GM12878 (cell line): ENCODE results near the gene PLCB2. TPM values are rescaled to one million over a fixed set of nuclear protein-coding genes. Genes with fewer than 3 reads are reported as not detected.

Experiments
- ATAC-seq: fragments of 200-7000 bp; cut with Tn5 transposase; 3 replicates; pipeline ENCODE4 v1.9.1; 2020; ENCODE audit warnings: mild to moderate bottlenecking, moderate library complexity
- BruUV-seq: library from RNA; stranded (reverse); fragments of 400-500 nt; replicated peaks from 2 replicates; lab custom pipeline; 2021; lab: Mats Ljungman, UMichigan
- CTCF ChIA-PET: fragments of 300-600 bp; sonication (Branson Sonifier 250); formaldehyde crosslinking; extraction: SDS; loops from one replicate; lab custom pipeline; 2021; ENCODE audit warnings: inconsistent platforms; lab: Yijun Ruan, JAX
- POLR2A ChIA-PET: fragments of 350-600 bp; formaldehyde crosslinking; extraction: SDS; loops from one replicate; lab custom pipeline; 2021; ENCODE audit warnings: inconsistent platforms; lab: Charles Lee
- RAD21 ChIA-PET: fragments of 300-600 bp; sonication (Branson Sonifier 250); formaldehyde crosslinking; loops from one replicate; lab custom pipeline; 2023; ENCODE audit warnings: antibody characterized with exemption; ENCODE audit not compliant: unreplicated experiment; lab: Charles Lee
- SMC1A ChIA-PET: fragments of 300-600 bp; sonication (Branson Sonifier 250); formaldehyde crosslinking; loops from one replicate; lab custom pipeline; 2023; ENCODE audit not compliant: unreplicated experiment, uncharacterized antibody; lab: Charles Lee
- DNase-seq: peaks from one replicate; pipeline ENCODE4 v3.0.0-alpha.2; 2011; ENCODE audit warnings: low read depth, low spot score
- FAIRE-seq: peaks from 3 replicates; lab custom pipeline; 2011; peaks lifted over from hg19 to GRCh38; lab: Jason Lieb, UNC
- H2AFZ ChIP-seq: 2 replicates; pipeline ENCODE4 v1.6.0; 2011; ENCODE audit warnings: low read depth, low read length, control low read depth; ENCODE audit not compliant: control insufficient read depth
- H3K27ac ChIP-seq: 2 replicates; pipeline ENCODE4 v1.5.1; 2011; ENCODE audit warnings: control low read depth; ENCODE audit not compliant: control insufficient read depth, insufficient read depth
- H3K27me3 ChIP-seq, 2 experiments: replicated peaks in 1 of 2; 2 replicates each; pipeline versions ENCODE4 v1.6.0 to v1.6.1; 2011; ENCODE audit warnings: low read length in 1 of 2; ENCODE audit not compliant: control insufficient read depth in 2 of 2, insufficient read depth in 2 of 2
- H3K36me3 ChIP-seq, 2 experiments: 2 replicates each; pipeline ENCODE4 v1.5.1; 2011; ENCODE audit warnings: low read length in 1 of 2; ENCODE audit not compliant: control insufficient read depth in 2 of 2, insufficient read depth in 2 of 2
- H3K4me1 ChIP-seq: 2 replicates; pipeline ENCODE4 v1.6.1; 2011; ENCODE audit warnings: mild to moderate bottlenecking, low read length, moderate library complexity, mixed read lengths; ENCODE audit not compliant: control insufficient read depth, insufficient read depth
- H3K4me2 ChIP-seq: 2 replicates; pipeline ENCODE4 v1.6.0; 2011; ENCODE audit warnings: control low read depth; ENCODE audit not compliant: control insufficient read depth, insufficient read depth
- H3K4me3 ChIP-seq: fragments of 200-600 bp; sonication (generic); 2 replicates; pipeline ENCODE4 v1.5.1; 2016
- H3K79me2 ChIP-seq: 2 replicates; pipeline ENCODE4 v1.6.0; 2011; ENCODE audit warnings: low read length; ENCODE audit not compliant: control insufficient read depth, insufficient read depth
- H3K9ac ChIP-seq: 2 replicates; pipeline ENCODE4 v1.8.0; 2011; ENCODE audit warnings: low read length, control low read depth, mixed read lengths; ENCODE audit not compliant: control insufficient read depth, insufficient read depth
- H3K9me3 ChIP-seq: replicated peaks from 3 replicates; pipeline ENCODE4 v1.5.1; 2011; ENCODE audit warnings: mild to moderate bottlenecking, low read length; ENCODE audit not compliant: control insufficient read depth, insufficient read depth
- H4K20me1 ChIP-seq: 2 replicates; pipeline ENCODE4 v1.6.0; 2011; ENCODE audit not compliant: control insufficient read depth, insufficient read depth
- CBFB ChIP-seq: IDR thresholded peaks from 2 replicates; pipeline ENCODE4 v1.6.1; 2016; ENCODE audit warnings: antibody characterized with exemption, low read depth
- CEBPB ChIP-seq, 2 experiments: fragments of 150-350 bp in 1 of 2; IDR thresholded peaks; 2 replicates each; pipeline ENCODE4 v1.6.1; 2012 to 2014; ENCODE audit warnings: low read depth in 2 of 2, low read length in 2 of 2, borderline replicate concordance in 1 of 2, inconsistent platforms in 1 of 2
- CREB1 ChIP-seq: IDR thresholded peaks from 2 replicates; pipeline ENCODE4 v1.6.1; 2012; ENCODE audit warnings: low read depth, mild to moderate bottlenecking, inconsistent platforms
- CTCF ChIP-seq, 3 experiments: IDR thresholded peaks in 2 of 3; conservative IDR thresholded peaks in 1 of 3; 2 replicates each; pipeline ENCODE4 v1.5.1; 2011; ENCODE audit warnings: low read depth in 3 of 3, low read length in 3 of 3, mild to moderate bottlenecking in 3 of 3, control low read depth in 2 of 3, moderate library complexity in 2 of 3, inconsistent platforms in 1 of 3, mixed read lengths in 1 of 3; ENCODE audit not compliant: control insufficient read depth in 2 of 3, insufficient read depth in 1 of 3; ENCODE audit errors: extremely low read depth in 1 of 3
- DPF2 ChIP-seq: fragments of 450-650 bp; IDR thresholded peaks from 2 replicates; pipeline ENCODE4 v1.6.1; 2017; ENCODE audit warnings: mild to moderate bottlenecking
- KAT2A ChIP-seq: conservative IDR thresholded peaks from 2 replicates; pipeline ENCODE4 v1.6.1; 2011; ENCODE audit warnings: low read depth, low read length; ENCODE audit not compliant: control insufficient read depth
- MEF2A ChIP-seq: IDR thresholded peaks from 2 replicates; pipeline ENCODE4 v1.6.1; 2011; ENCODE audit warnings: low read depth, mild to moderate bottlenecking, low read length, moderate library complexity; ENCODE audit not compliant: insufficient read depth
- MEF2B ChIP-seq: fragments of 450-650 bp; IDR thresholded peaks from 2 replicates; pipeline ENCODE4 v1.6.1; 2018; ENCODE audit warnings: mild to moderate bottlenecking, moderate library complexity; ENCODE audit not compliant: partially characterized antibody, poor library complexity, severe bottlenecking
- MTA3 ChIP-seq: IDR thresholded peaks from 2 replicates; pipeline ENCODE4 v1.6.1; 2012; ENCODE audit warnings: low read length, inconsistent platforms, borderline replicate concordance
- NFYA ChIP-seq: IDR thresholded peaks from 2 replicates; pipeline ENCODE4 v1.6.1; 2011; ENCODE audit warnings: low read depth, mild to moderate bottlenecking, low read length, improper control_type of control experiment, borderline replicate concordance
- NRF1 ChIP-seq: conservative IDR thresholded peaks from 2 replicates; pipeline ENCODE4 v1.6.1; 2011; ENCODE audit warnings: mild to moderate bottlenecking, low read depth, low read length, improper control_type of control experiment
- SMAD1 ChIP-seq: fragments of 450-650 bp; IDR thresholded peaks from 2 replicates; pipeline ENCODE4 v1.6.1; 2018; ENCODE audit warnings: mild to moderate bottlenecking, low read depth; ENCODE audit not compliant: partially characterized antibody
- TCF7 ChIP-seq: IDR thresholded peaks from 2 replicates; pipeline ENCODE4 v1.6.1; 2014; ENCODE audit warnings: antibody characterized with exemption, borderline replicate concordance
- YBX1 ChIP-seq: fragments of 450-650 bp; IDR thresholded peaks from 2 replicates; pipeline ENCODE4 v1.6.1; 2016; ENCODE audit warnings: antibody characterized with exemption
- ZBED1 ChIP-seq: IDR thresholded peaks from 2 replicates; pipeline ENCODE4 v1.6.1; 2016; ENCODE audit warnings: borderline replicate concordance
- WGBS: methylation state at CpG from one replicate; pipeline ENCODE4 v1.1.6; 2016; ENCODE audit warnings: low lambda C conversion rate; ENCODE audit not compliant: insufficient replicate concordance, insufficient coverage; ENCODE audit errors: missing lambda C conversion rate; 5-methylcytosine and 5-hydroxymethylcytosine counted together
- in situ Hi-C: fragments of 300-500 bp; cut with MboI; formaldehyde crosslinking; loops from 9 replicates; pipeline ENCODE4 v1.14.3; 2018; ENCODE audit warnings: mixed read lengths
- intact Hi-C: fragments of 100-400 bp; cut with micrococcal nuclease; formaldehyde crosslinking; loops from one replicate; pipeline ENCODE4 v1.14.2; 2022; ENCODE audit not compliant: unreplicated experiment
- polyA plus RNA-seq, 11 experiments: library from polyadenylated mRNA; depleted of rRNA in 4 of 11; unstranded in 6 of 11; stranded (reverse) in 5 of 11; fragments of >200 nt; fragmentation: Nextera tagmentation in 4 of 11; fragmentation: Illumina TruSeq in 1 of 11; extraction: Ambion mirVana in 4 of 11; extraction: Trizol in 1 of 11; gene quantifications; 1 replicate in 1 of 11; 2 replicates in 10 of 11; pipeline versions ENCODE4 v1.2.1 to v1.2.3, GENCODE V29; 2011 to 2016; ENCODE audit warnings: inconsistent platforms in 2 of 11, missing spikeins in 2 of 11, low read depth in 1 of 11
- total RNA-seq, 4 experiments: library from RNA; depleted of rRNA in 3 of 4; stranded (reverse); fragments of >200 nt in 3 of 4; fragmentation: Illumina TruSeq in 1 of 4; extraction: Trizol in 1 of 4; gene quantifications; 2 replicates each; pipeline versions ENCODE4 v1.2.1 to v1.2.3, GENCODE V29; 2013 to 2021

Gene PLCB2
- total and polyA plus RNA-seq, 10 of the 15 experiments (the other 5 are each of a cell fraction or from before 2014, with no cell fraction given) = 1.2 to 39.4 (median 10.7) TPM

GRCh38 chr15:40331637-40332036 is 23.9 kb upstream of the PLCB2 start:
- Histone ChIP-seq H4K20me1 (no peaks in the 10 kb centered on the region), H3K9me3 (no peaks in the 10 kb centered on the region), H2AFZ (no peak overlapping the region), H3K9ac (no peak overlapping the region), H3K27me3 (no peaks in the 10 kb centered on the region), H3K4me3 (no peak overlapping the region), H3K4me1 (peaks cover 9% of the 10 kb centered on the region), H3K79me2 (no peaks in the 10 kb centered on the region), H3K4me2 (no peak overlapping the region), H3K36me3 (no peaks in the 10 kb centered on the region), H3K27ac (no peak overlapping the region)
- RAD21 ChIA-PET = interaction anchor here (0.9 kb wide), 1 partner anchor 23 kb away, joined by 3 read pairs; the partner anchor contains the start of gene PLCB2
- POLR2A ChIA-PET = no interaction called here
- CTCF ChIA-PET = interaction anchor here (0.9 to 13.7 kb wide), 5 partner anchors 8 to 51 kb away, joined by 3 to 336 read pairs (median 4); partner anchors contain the start of genes CCDC9B, INAFM2 and PLCB2
- in situ Hi-C loops (no loop called here), intact Hi-C loops (no loop called here)
- 72% methylated on average over 7 of the region's 7 CpGs for WGBS
- no peak for TF ChIP-seq NRF1
- BruUV-seq = no TSS peak
- FAIRE-seq = no peak
- SMC1A ChIA-PET = interaction anchor here (1.2 kb wide), 1 partner anchor 12 kb away, joined by 3 read pairs; no protein-coding TSS in a partner anchor
- DNase-seq = no peak
- no peak for ATAC-seq

- Histone ChIP-seq H3K27me3 (no peaks in the 10 kb centered on the region), H3K36me3 (no peaks in the 10 kb centered on the region), H3K4me2 (no peak overlapping the region), H3K27ac (no peak overlapping the region), H3K4me3 (no peak overlapping the region), H3K4me1 (peaks cover 9% of the 10 kb centered on the region), H3K79me2 (no peaks in the 10 kb centered on the region), H3K9me3 (no peaks in the 10 kb centered on the region), H4K20me1 (no peaks in the 10 kb centered on the region), H2AFZ (no peak overlapping the region), H3K9ac (no peak overlapping the region)
- no peak for DNase-seq
- no peak for ATAC-seq
- 47% methylated on average over 7 of the region's 7 CpGs for WGBS
- TF ChIP-seq MEF2B (no peak), TCF7 (no peak), KAT2A (no peak), SMAD1 (no peak), CREB1 (no peak), YBX1 (no peak), DPF2 (no peak), ZBED1 (no peak), MTA3 (no peak), NRF1 (no peak), CBFB (no peak), MEF2A (no peak), CEBPB (IDR thresholded peaks at IDR 0.05; ENCODE audit: borderline replicate concordance in 1 of 2, low read depth in 2 of 2, low read length in 2 of 2) (no peak), NFYA (no peak), CTCF (IDR thresholded peaks at IDR 0.05 in 2 of 3, conservative IDR thresholded peaks at IDR 0.05 in 1 of 3; ENCODE audit: control insufficient read depth in 2 of 3, extremely low read depth in 1 of 3, insufficient read depth in 1 of 3, low read depth in 3 of 3, low read length in 3 of 3) (no peak)
- intact Hi-C loops = no loop called here
- ChIA-PET CTCF (interaction anchor here (1.0 to 6.7 kb wide), 4 partner anchors 8 to 22 kb away, joined by 3 to 103 read pairs (median 6); partner anchors contain the start of gene CCDC9B), SMC1A (interaction anchor here (0.7 kb wide), 1 partner anchor 56 kb away, joined by 3 read pairs; no protein-coding TSS in a partner anchor), RAD21 (no interaction called here), POLR2A (no interaction called here)
- in situ Hi-C loops = no loop called here
- BruUV-seq = no TSS peak
- no peak for FAIRE-seq
Observed at GRCh38 chr15:40331026-40331425, 23.3 kb upstream of the PLCB2 start.
